Measurements from ENCODE around the gene TTC36.

DNA sequence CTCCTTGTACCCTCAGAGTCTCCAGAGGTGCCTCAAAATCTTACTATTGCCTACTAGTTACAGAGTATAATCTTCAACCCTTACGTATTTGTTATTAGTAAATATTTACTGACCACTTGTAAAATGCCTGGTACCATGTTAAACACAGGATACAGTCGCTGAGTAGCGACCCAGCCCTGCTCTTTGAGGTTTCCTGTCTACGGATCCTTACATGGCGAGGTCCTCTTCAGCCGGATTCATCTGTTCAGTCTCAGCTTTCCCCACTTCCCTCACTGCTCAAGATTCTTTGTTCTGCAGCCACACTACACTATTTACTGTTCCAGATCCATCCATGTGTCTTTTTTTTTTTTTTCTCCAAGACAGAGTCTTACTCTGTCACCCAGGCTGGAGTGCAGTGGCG, 13.2 kb upstream of the TTC36 start:
- TF ChIP-seq CTCF (IDR thresholded peaks at IDR 0.05; ENCODE audit: low read depth, low read length) (no peak), POLR2A (IDR thresholded peaks at IDR 0.05; ENCODE audit: extremely low read depth, insufficient read length) (no peak), MYC (IDR thresholded peaks at IDR 0.05; ENCODE audit: low read depth, low read length) (no peak)
- TF ChIP-seq, protein P1, sequence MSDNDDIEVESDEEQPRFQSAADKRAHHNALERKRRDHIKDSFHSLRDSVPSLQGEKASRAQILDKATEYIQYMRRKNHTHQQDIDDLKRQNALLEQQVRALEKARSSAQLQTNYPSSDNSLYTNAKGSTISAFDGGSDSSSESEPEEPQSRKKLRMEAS (IDR thresholded peaks at IDR 0.05; ENCODE audit: low read depth, low read length): no peak

Data from NB4 (cell line).